ENCODE data around the gene GMIP. TPM values are rescaled to one million over a fixed set of nuclear protein-coding genes. Genes with fewer than 3 reads are reported as not detected.

Gene GMIP
- polyA plus RNA-seq, 1 experiment = 4.4 TPM

GRCh38 chr19:19653597-19654147 lies 10.2 kb upstream of the GMIP start:
- ChIA-PET POLR2A (no interaction called here), CTCF (interaction anchor here (1.3 to 1.6 kb wide), 3 partner anchors 9 to 121 kb away, joined by 3 to 7 read pairs (median 5); partner anchors contain the start of gene GMIP)
- H3K36me3 ChIP-seq (ENCODE audit: control insufficient read depth, insufficient read depth, low read length) = peaks cover 70% of the 10 kb centered on the region
- no peak overlapping the region for H3K4me3 ChIP-seq (ENCODE audit: low read depth, low read length)
- no peak for DNase-seq (ENCODE audit: low read depth)
- H3K27me3 ChIP-seq (ENCODE audit: control insufficient read depth, insufficient read depth, low read length) = no peaks in the 10 kb centered on the region
- TF ChIP-seq, protein P1, sequence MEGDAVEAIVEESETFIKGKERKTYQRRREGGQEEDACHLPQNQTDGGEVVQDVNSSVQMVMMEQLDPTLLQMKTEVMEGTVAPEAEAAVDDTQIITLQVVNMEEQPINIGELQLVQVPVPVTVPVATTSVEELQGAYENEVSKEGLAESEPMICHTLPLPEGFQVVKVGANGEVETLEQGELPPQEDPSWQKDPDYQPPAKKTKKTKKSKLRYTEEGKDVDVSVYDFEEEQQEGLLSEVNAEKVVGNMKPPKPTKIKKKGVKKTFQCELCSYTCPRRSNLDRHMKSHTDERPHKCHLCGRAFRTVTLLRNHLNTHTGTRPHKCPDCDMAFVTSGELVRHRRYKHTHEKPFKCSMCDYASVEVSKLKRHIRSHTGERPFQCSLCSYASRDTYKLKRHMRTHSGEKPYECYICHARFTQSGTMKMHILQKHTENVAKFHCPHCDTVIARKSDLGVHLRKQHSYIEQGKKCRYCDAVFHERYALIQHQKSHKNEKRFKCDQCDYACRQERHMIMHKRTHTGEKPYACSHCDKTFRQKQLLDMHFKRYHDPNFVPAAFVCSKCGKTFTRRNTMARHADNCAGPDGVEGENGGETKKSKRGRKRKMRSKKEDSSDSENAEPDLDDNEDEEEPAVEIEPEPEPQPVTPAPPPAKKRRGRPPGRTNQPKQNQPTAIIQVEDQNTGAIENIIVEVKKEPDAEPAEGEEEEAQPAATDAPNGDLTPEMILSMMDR (IDR thresholded peaks at IDR 0.05; ENCODE audit: insufficient read depth, low read depth, low read length) = no peak

GRCh38 chr19:19652482-19653295 lies 9.2 kb upstream of the GMIP start:
- POLR2A ChIA-PET = no interaction called here
- peaks cover 68% of the 10 kb centered on the region for H3K36me3 ChIP-seq (ENCODE audit: control insufficient read depth, insufficient read depth, low read length)

DNA sequence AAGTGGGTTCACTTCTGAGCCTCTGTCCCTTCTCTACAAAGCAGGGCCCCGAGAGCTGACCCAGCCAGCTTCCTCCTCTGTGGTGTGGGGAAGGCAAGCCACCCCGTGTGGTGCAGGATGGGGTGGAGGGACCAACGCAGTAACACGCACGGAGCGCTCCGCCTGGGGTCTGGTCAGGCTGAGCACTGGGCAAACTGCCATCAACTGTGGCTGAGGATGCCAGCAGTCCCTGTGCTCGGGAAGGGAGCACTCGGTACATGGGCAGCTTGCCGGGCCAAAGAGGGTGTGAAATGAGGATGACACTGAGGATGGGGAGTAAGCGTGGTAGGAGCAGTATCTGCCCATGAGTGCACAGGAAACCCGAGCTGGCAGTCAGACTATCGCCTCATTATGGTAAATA lies 7.6 kb upstream of the GMIP start:
- CTCF ChIA-PET = interaction anchor here (0.9 to 2.4 kb wide), 3 partner anchors 97 to 168 kb away, joined by 3 to 17 read pairs (median 3); no protein-coding TSS in a partner anchor
- TF ChIP-seq, protein P1 (IDR thresholded peaks at IDR 0.05; ENCODE audit: insufficient read depth, low read depth, low read length) = no peak
- Histone ChIP-seq H3K36me3 (ENCODE audit: control insufficient read depth, insufficient read depth, low read length) (peaks cover 64% of the 10 kb centered on the region), H3K4me3 (ENCODE audit: low read depth, low read length) (no peak overlapping the region), H3K27me3 (ENCODE audit: control insufficient read depth, insufficient read depth, low read length) (no peaks in the 10 kb centered on the region)
- DNase-seq (ENCODE audit: low read depth) = no peak
- POLR2A ChIA-PET = no interaction called here

More at GRCh38 chr19:19652482-19653295, 9.2 kb upstream of the GMIP start:
- H3K27me3 ChIP-seq (ENCODE audit: control insufficient read depth, insufficient read depth, low read length) = no peaks in the 10 kb centered on the region
- no peak overlapping the region for H3K4me3 ChIP-seq (ENCODE audit: low read depth, low read length)
- TF ChIP-seq, protein P1 (IDR thresholded peaks at IDR 0.05; ENCODE audit: insufficient read depth, low read depth, low read length) = no peak
- CTCF ChIA-PET = interaction anchor here (1.0 to 1.6 kb wide), 3 partner anchors 9 to 286 kb away, joined by 3 to 7 read pairs (median 5); partner anchors contain the start of gene GMIP
- no peak for DNase-seq (ENCODE audit: low read depth)

DNA sequence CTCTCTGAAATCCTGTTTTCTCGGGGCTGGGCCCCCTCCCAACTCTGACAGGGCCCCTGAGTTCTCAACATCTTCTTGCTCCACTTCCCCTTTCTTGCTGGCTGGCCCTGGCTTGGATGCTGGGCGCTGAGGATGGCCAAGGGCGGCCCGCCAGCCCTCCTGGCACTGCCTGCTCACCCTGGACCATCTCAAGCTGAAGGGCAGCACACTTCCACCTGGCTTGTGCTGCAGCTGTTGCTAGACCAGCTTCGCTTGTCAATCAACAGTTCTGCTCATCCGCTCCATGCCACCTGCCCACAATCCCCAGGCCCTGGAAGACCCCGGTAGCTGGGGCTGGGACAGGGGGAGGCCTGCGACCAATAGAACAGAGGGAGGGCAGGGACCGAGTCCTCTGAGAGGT lies 6.9 kb upstream of the GMIP start:
- ChIA-PET POLR2A (no interaction called here), CTCF (interaction anchor here (1.0 to 2.4 kb wide), 3 partner anchors 10 to 118 kb away, joined by 3 to 17 read pairs (median 4); no protein-coding TSS in a partner anchor)
- TF ChIP-seq, protein P1 (IDR thresholded peaks at IDR 0.05; ENCODE audit: insufficient read depth, low read depth, low read length) = no peak

GRCh38 chr19:19649580-19649995 lies 6.1 kb upstream of the GMIP start:
- peaks cover 60% of the 10 kb centered on the region for H3K36me3 ChIP-seq (ENCODE audit: control insufficient read depth, insufficient read depth, low read length)
- no peak overlapping the region for H3K4me3 ChIP-seq (ENCODE audit: low read depth, low read length)
- CTCF ChIA-PET = interaction anchor here (1.0 to 2.4 kb wide), 2 partner anchors 9 to 118 kb away, joined by 4 to 17 read pairs; no protein-coding TSS in a partner anchor
- POLR2A ChIA-PET = no interaction called here
- TF ChIP-seq, protein P1 (IDR thresholded peaks at IDR 0.05; ENCODE audit: insufficient read depth, low read depth, low read length) = no peak
- H3K27me3 ChIP-seq (ENCODE audit: control insufficient read depth, insufficient read depth, low read length) = no peaks in the 10 kb centered on the region
- no peak for DNase-seq (ENCODE audit: low read depth)

More for the DNA sequence above, 6.9 kb upstream of the GMIP start:
- H3K27me3 ChIP-seq (ENCODE audit: control insufficient read depth, insufficient read depth, low read length) = no peaks in the 10 kb centered on the region
- H3K36me3 ChIP-seq (ENCODE audit: control insufficient read depth, insufficient read depth, low read length) = peaks cover 62% of the 10 kb centered on the region
- no peak overlapping the region for H3K4me3 ChIP-seq (ENCODE audit: low read depth, low read length)
- no peak for DNase-seq (ENCODE audit: low read depth)
